Cardiac fibroblast (primary cell): ENCODE measurements around the gene SGSM2.

Source experiments
- DNase-seq, 2 donors: peaks; one replicate each; pipeline versions ENCODE4 v3.0.0 to v3.0.0-alpha.2; 2010; ENCODE audit warnings: low read depth in 2 of 2
- H3K4me3 ChIP-seq, 2 donors: replicated peaks in 1 of 2; 1 replicate in 1 of 2; 2 replicates in 1 of 2; pipeline ENCODE4 v1.5.1; 2011; ENCODE audit warnings: low read depth in 2 of 2, low read length in 2 of 2, mild to moderate bottlenecking in 2 of 2, moderate library complexity in 1 of 2
- CTCF ChIP-seq: IDR thresholded peaks from one replicate; pipeline ENCODE4 v1.5.1; 2011; ENCODE audit warnings: low read depth, mild to moderate bottlenecking, low read length, inconsistent platforms

The SGSM2 gene

GRCh38 chr17:2365132-2365531, 27.8 kb downstream of the SGSM2 start:
- DNase-seq: no peak
- H3K4me3 ChIP-seq: no peak overlapping the region
- TF ChIP-seq CTCF: no peak

- H3K4me3 ChIP-seq: no peak overlapping the region
- peak in 1 of 2 donors; percentile 19 for DNase-seq
- peak; percentile 16 for TF ChIP-seq CTCF
Measured at GRCh38 chr17:2366747-2367494, 29.6 kb downstream of the SGSM2 start.

- DNase-seq: no peak
- TF ChIP-seq CTCF: no peak
- H3K4me3 ChIP-seq: no peak overlapping the region
Measured at GRCh38 chr17:2368359-2368758, 31.1 kb downstream of the SGSM2 start.

- no peak overlapping the region for H3K4me3 ChIP-seq
- peak; percentile 43 to 56 for DNase-seq
- no peak for TF ChIP-seq CTCF
Measured at GRCh38 chr17:2369039-2369438, 31.7 kb downstream of the SGSM2 start.

GRCh38 chr17:2369551-2370210, 32.4 kb downstream of the SGSM2 start:
- TF ChIP-seq CTCF: no peak
- peak in 1 of 2 donors; percentile 43 for DNase-seq
- no peak overlapping the region for H3K4me3 ChIP-seq

GRCh38 chr17:2370211-2370589, 32.9 kb downstream of the SGSM2 start:
- no peak for TF ChIP-seq CTCF
- H3K4me3 ChIP-seq: no peak overlapping the region
- no peak for DNase-seq
